ENCODE data around the gene HIVEP3. TPM values are rescaled to one million over a fixed set of nuclear protein-coding genes. Genes with fewer than 3 reads are reported as not detected.
A peak's percentile ranks its signal among the peaks of the same experiment; 100 is the strongest.

HIVEP3 gene
- polyA plus RNA-seq, 6 donors from 2014 or later = 0.83 to 2.1 (median 1.3) TPM

GRCh38 chr1:41734201-41734970, 184.3 kb downstream of the HIVEP3 start:
- peak overlapping the region in 2 of 6 donors; percentile 62 to 95 for H3K27ac Mint-ChIP-seq

GRCh38 chr1:41733725-41734124, 185.0 kb downstream of the HIVEP3 start:
- H3K27ac Mint-ChIP-seq = peak overlapping the region in 2 of 6 donors; percentile 11 to 14
- H3K4me1 Mint-ChIP-seq = peaks cover 47 to 75% (median 66%) of the 10 kb centered on the region in 3 donors
- H3K9me3 Mint-ChIP-seq = no peaks in the 10 kb centered on the region
- no peak for ATAC-seq (ENCODE audit: low read depth in 2 of 2)
- no peaks in the 10 kb centered on the region for H3K36me3 Mint-ChIP-seq
- H3K4me3 Mint-ChIP-seq = no peak overlapping the region
- no peaks in the 10 kb centered on the region for H3K27me3 Mint-ChIP-seq
- DNase-seq = no peak

More at GRCh38 chr1:41734201-41734970, 184.3 kb downstream of the HIVEP3 start:
- ATAC-seq (ENCODE audit: low read depth in 2 of 2) = no peak
- Mint-ChIP-seq H3K4me3 (no peak overlapping the region), H3K9me3 (no peaks in the 10 kb centered on the region), H3K27me3 (no peaks in the 10 kb centered on the region), H3K36me3 (no peaks in the 10 kb centered on the region), H3K4me1 (peaks cover 47 to 75% (median 66%) of the 10 kb centered on the region in 3 donors)
- no peak for DNase-seq

DNA sequence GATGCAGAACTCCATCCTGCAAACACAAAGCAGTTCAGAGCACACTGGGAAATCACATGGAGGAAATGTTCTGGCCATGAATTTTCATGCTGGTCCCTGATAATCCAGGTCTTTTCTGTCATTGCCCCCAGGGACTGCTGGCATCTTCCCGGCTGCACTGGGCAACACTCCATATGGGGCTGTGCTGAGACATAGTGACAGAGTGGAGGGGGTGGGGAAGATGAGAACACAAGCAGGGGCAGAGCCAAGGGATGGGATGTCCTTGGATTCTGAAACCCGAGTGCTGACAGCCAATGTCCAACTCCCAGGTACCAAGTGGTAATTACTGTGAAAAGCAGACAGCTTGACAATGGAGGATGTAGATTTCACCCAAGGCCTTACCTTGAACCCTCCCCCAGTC, 185.7 kb downstream of the HIVEP3 start:
- no peak overlapping the region for H3K27ac Mint-ChIP-seq
- H3K36me3 Mint-ChIP-seq = no peaks in the 10 kb centered on the region
- no peak overlapping the region for H3K4me3 Mint-ChIP-seq
- no peak for ATAC-seq (ENCODE audit: low read depth in 2 of 2)
- H3K4me1 Mint-ChIP-seq = peaks cover 53 to 75% (median 69%) of the 10 kb centered on the region in 3 donors
- H3K27me3 Mint-ChIP-seq = no peaks in the 10 kb centered on the region
- H3K9me3 Mint-ChIP-seq = no peaks in the 10 kb centered on the region
- no peak for DNase-seq

DNA sequence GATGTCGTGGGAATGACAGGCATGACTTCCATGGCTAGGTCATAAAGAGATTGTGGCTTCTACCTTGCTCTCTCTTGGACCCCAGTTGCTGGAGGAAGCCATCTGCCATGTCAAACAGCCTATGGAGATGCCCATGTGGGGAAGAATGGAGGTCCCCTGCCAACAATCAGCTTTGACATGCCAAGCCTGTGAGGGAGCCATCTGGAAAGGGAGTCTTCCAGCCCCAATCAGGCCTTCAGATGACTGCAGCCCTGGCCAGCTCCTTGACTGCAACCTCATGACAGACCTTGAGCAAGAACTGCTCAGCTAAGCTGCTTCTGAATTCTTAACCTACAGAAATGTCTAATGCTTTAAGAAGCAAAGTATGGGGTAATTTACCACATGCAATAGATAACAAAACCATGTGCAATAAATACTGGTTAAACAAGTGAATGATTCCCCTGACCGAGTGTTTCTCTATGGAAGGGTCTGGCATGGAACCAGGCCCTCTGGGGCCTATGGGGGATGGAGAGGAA, 187.1 kb downstream of the HIVEP3 start:
- H3K9me3 Mint-ChIP-seq = no peaks in the 10 kb centered on the region
- no peak overlapping the region for H3K4me3 Mint-ChIP-seq
- H3K27ac Mint-ChIP-seq = no peak overlapping the region
- DNase-seq (no peak), ATAC-seq (ENCODE audit: low read depth in 2 of 2) (no peak)
- no peaks in the 10 kb centered on the region for H3K27me3 Mint-ChIP-seq
- no peaks in the 10 kb centered on the region for H3K36me3 Mint-ChIP-seq
- peaks cover 62 to 76% (median 70%) of the 10 kb centered on the region in 3 donors for H3K4me1 Mint-ChIP-seq

DNA sequence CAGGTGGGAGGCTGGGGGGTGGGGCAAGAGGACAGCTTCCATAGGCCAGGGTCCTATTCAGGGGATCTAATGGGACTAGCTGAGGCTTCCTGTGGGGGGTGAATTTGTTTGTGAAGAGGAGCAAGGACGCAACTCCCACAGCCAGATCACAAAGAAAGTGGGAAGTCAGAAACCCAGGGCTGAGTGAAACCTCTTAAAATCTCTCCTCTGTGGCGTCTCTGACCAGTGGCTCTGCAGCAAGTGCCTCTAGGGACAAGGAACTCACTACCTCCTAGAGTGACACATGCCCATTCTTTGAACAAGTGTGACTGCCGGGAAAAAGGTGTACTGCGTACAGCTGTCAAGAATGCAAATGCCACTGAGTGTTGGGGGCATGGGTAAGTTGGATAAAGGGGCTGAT, 187.9 kb downstream of the HIVEP3 start:
- Mint-ChIP-seq H3K4me1 (peaks cover 66 to 79% (median 75%) of the 10 kb centered on the region in 3 donors), H3K9me3 (no peaks in the 10 kb centered on the region), H3K4me3 (peak overlapping the region in 2 of 8 donors; percentile 1 to 35), H3K36me3 (no peaks in the 10 kb centered on the region), H3K27ac (peak overlapping the region in 1 of 6 donors; percentile 78), H3K27me3 (no peaks in the 10 kb centered on the region)
- DNase-seq (no peak), ATAC-seq (ENCODE audit: low read depth in 2 of 2) (no peak)

- peak; percentile 75 to 78 for ATAC-seq (ENCODE audit: low read depth in 2 of 2)
- Mint-ChIP-seq H3K27me3 (no peaks in the 10 kb centered on the region), H3K4me1 (peaks cover 46 to 88% (median 67%) of the 10 kb centered on the region in 3 donors), H3K9me3 (no peaks in the 10 kb centered on the region), H3K4me3 (peak overlapping the region; percentile 52 to 90 (median 83)), H3K27ac (peak overlapping the region; percentile 78 to 100 (median 97)), H3K36me3 (no peaks in the 10 kb centered on the region)
- DNase-seq = peak; percentile 80
These were observed 190.1 kb downstream of the HIVEP3 start for GRCh38 chr1:41728403-41729202.

- DNase-seq (no peak), ATAC-seq (ENCODE audit: low read depth in 2 of 2) (no peak)
- peak overlapping the region; percentile 52 to 90 (median 87) for H3K4me3 Mint-ChIP-seq
- peak overlapping the region; percentile 72 to 100 (median 97) for H3K27ac Mint-ChIP-seq
- H3K36me3 Mint-ChIP-seq = no peaks in the 10 kb centered on the region
- H3K4me1 Mint-ChIP-seq = peaks cover 46 to 94% (median 71%) of the 10 kb centered on the region in 3 donors
- no peaks in the 10 kb centered on the region for H3K27me3 Mint-ChIP-seq
- no peaks in the 10 kb centered on the region for H3K9me3 Mint-ChIP-seq
These were observed 191.0 kb downstream of the HIVEP3 start for GRCh38 chr1:41727749-41728115.

GRCh38 chr1:41726899-41727748, 191.6 kb downstream of the HIVEP3 start:
- H3K4me3 Mint-ChIP-seq = peak overlapping the region; percentile 52 to 90 (median 87)
- H3K27ac Mint-ChIP-seq = peak overlapping the region; percentile 72 to 100 (median 97)
- no peaks in the 10 kb centered on the region for H3K36me3 Mint-ChIP-seq
- H3K9me3 Mint-ChIP-seq = no peaks in the 10 kb centered on the region
- ATAC-seq (ENCODE audit: low read depth in 2 of 2) (peak; percentile 44 to 51), DNase-seq (peak; percentile 83)
- peaks cover 50 to 94% (median 72%) of the 10 kb centered on the region in 3 donors for H3K4me1 Mint-ChIP-seq
- H3K27me3 Mint-ChIP-seq = no peaks in the 10 kb centered on the region

DNA sequence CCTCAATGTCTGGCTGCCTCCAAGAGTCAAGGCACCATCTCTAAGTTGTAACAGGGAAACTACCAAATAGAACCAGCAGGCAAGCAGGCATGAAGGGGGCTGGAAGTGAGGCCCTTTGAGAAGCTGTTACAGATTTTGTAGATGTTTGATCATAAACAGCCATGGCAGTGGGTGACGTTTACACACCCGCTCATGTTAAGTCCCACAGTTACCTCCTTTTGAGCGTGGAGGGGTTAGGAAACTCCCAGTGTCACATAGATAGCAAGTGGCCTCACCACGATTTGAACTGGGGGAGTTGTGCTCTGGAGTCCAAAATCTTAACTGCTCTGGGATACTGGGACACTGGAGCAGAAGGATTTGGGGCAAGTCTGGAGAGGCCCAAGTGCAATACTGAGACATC, 192.4 kb downstream of the HIVEP3 start:
- H3K4me1 Mint-ChIP-seq = peaks cover 48 to 93% (median 72%) of the 10 kb centered on the region in 3 donors
- ATAC-seq (ENCODE audit: low read depth in 2 of 2) (no peak), DNase-seq (no peak)
- H3K27ac Mint-ChIP-seq = peak overlapping the region; percentile 72 to 100 (median 97)
- H3K27me3 Mint-ChIP-seq = no peaks in the 10 kb centered on the region
- H3K36me3 Mint-ChIP-seq = no peaks in the 10 kb centered on the region
- peak overlapping the region; percentile 52 to 90 (median 87) for H3K4me3 Mint-ChIP-seq
- no peaks in the 10 kb centered on the region for H3K9me3 Mint-ChIP-seq

DNA sequence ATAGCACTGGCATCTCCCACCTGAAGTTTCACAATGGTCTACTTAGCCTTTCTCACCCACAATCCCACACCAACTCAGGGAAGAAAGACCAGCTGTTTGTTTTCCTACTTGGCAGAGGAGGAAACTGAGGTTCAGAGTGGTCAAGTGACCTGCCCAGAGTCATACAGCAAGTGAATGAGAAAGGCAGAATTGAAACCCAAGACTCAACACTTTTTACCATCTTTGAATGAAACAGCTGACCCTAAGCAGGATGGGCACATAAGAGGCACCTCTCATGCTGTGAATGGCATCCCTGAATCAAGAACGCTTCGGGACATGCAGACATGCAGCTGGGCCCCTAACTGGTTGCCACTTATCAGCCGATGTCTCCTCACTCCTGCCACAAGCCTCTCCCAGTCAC, 193.8 kb downstream of the HIVEP3 start:
- Mint-ChIP-seq H3K27ac (peak overlapping the region in 1 of 6 donors; percentile 59), H3K4me1 (peaks cover 54 to 93% (median 76%) of the 10 kb centered on the region in 3 donors), H3K4me3 (no peak overlapping the region), H3K27me3 (no peaks in the 10 kb centered on the region), H3K36me3 (no peaks in the 10 kb centered on the region), H3K9me3 (no peaks in the 10 kb centered on the region)
- no peak for DNase-seq
- no peak for ATAC-seq (ENCODE audit: low read depth in 2 of 2)

DNA sequence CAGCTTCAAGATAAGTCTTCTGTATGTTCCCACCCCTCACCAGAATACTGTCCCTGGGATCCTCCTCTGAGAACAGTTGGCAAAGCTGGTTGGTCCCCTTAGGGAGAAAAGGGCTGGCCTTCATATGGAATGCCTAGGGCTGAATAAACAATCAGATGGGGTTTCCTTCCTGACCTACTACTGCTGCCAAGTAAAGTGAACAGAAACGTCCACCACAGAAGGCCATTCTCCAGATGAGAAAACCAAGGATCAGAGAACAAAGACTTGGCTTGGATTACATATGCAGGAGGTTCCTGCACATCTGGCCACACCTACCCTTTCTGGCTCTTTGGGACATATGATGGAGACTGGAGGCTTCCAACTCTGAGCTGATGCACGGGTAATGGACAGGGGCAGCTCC, 194.5 kb downstream of the HIVEP3 start:
- H3K27ac Mint-ChIP-seq = no peak overlapping the region
- H3K4me1 Mint-ChIP-seq = peaks cover 50 to 92% (median 76%) of the 10 kb centered on the region in 3 donors
- no peaks in the 10 kb centered on the region for H3K27me3 Mint-ChIP-seq
- no peak for ATAC-seq (ENCODE audit: low read depth in 2 of 2)
- peak overlapping the region in 1 of 8 donors; percentile 2 for H3K4me3 Mint-ChIP-seq
- no peak for DNase-seq
- H3K9me3 Mint-ChIP-seq = no peaks in the 10 kb centered on the region
- no peaks in the 10 kb centered on the region for H3K36me3 Mint-ChIP-seq

- no peak for DNase-seq
- H3K4me3 Mint-ChIP-seq = peak overlapping the region in 1 of 8 donors; percentile 22
- no peaks in the 10 kb centered on the region for H3K36me3 Mint-ChIP-seq
- no peaks in the 10 kb centered on the region for H3K9me3 Mint-ChIP-seq
- H3K27ac Mint-ChIP-seq = no peak overlapping the region
- H3K27me3 Mint-ChIP-seq = no peaks in the 10 kb centered on the region
- peaks cover 49 to 92% (median 76%) of the 10 kb centered on the region in 3 donors for H3K4me1 Mint-ChIP-seq
- ATAC-seq (ENCODE audit: low read depth in 2 of 2) = no peak
These were observed 194.9 kb downstream of the HIVEP3 start for GRCh38 chr1:41723786-41724185.

DNA sequence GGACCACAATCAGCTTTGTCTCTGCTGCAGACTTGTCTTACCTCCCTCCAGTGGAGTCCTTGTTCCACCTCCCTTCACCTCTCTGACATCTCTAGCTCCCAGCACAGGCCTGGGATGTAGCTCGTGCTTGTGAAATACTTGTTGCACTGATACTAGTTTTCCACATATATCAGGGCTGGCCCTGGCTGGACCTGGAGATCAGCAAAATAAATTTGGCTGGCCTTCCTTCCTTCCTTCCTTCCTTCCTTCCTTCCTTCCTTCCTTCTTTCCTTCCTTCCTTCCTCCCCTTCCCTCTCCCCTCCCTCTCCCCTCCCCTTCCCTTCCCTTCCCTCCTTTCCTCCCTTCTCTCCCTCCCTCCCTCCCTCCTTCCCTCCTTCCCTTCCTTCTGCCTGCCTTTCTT, 196.5 kb downstream of the HIVEP3 start:
- DNase-seq (no peak), ATAC-seq (ENCODE audit: low read depth in 2 of 2) (no peak)
- Mint-ChIP-seq H3K36me3 (no peaks in the 10 kb centered on the region), H3K27ac (peak overlapping the region in 1 of 6 donors; percentile 28), H3K27me3 (no peaks in the 10 kb centered on the region), H3K4me3 (no peak overlapping the region), H3K4me1 (peaks cover 36 to 83% (median 64%) of the 10 kb centered on the region in 3 donors), H3K9me3 (no peaks in the 10 kb centered on the region)
